HepG2 (cell line): ENCODE data around the gene ADPGK. TPM values are rescaled to one million over a fixed set of nuclear protein-coding genes. Genes with fewer than 3 reads are reported as not detected.

Source experiments
- ARNT ChIP-seq: fragments of 450-650 bp; IDR thresholded peaks from 2 replicates; pipeline ENCODE4 v1.6.1; 2017
- DPF2 ChIP-seq: sonication (generic); formaldehyde crosslinking; IDR thresholded peaks from 2 replicates; pipeline ENCODE4 v1.4.0; 2020; ENCODE audit warnings: mild to moderate bottlenecking, low read depth, missing genetic modification reagents, borderline replicate concordance
- HNF4G ChIP-seq, 2 experiments: sonication (generic) in 1 of 2; formaldehyde crosslinking in 1 of 2; IDR thresholded peaks; 2 replicates each; pipeline versions ENCODE4 v1.4.0 to v1.6.1; 2011 to 2020; ENCODE audit warnings: borderline replicate concordance in 2 of 2, low read depth in 2 of 2, mild to moderate bottlenecking in 2 of 2, low read length in 1 of 2, missing genetic modification reagents in 1 of 2, moderate library complexity in 1 of 2
- IRF1 ChIP-seq: sonication (generic); formaldehyde crosslinking; IDR thresholded peaks from 2 replicates; pipeline ENCODE4 v1.4.0; 2020; ENCODE audit warnings: low read depth, mild to moderate bottlenecking, missing genetic modification reagents
- MED13 ChIP-seq: sonication (generic); formaldehyde crosslinking; IDR thresholded peaks from 2 replicates; pipeline ENCODE4 v1.5.0; 2020; ENCODE audit warnings: missing genetic modification reagents
- PLSCR1 ChIP-seq: sonication (generic); formaldehyde crosslinking; IDR thresholded peaks from 2 replicates; pipeline ENCODE4 v1.5.0; 2020; ENCODE audit warnings: missing genetic modification reagents, mild to moderate bottlenecking, borderline replicate concordance
- RBM22 ChIP-seq: fragments of 200-400 bp; formaldehyde crosslinking; optimal IDR thresholded peaks from 2 replicates; pipeline ENCODE3; 2017; ENCODE audit warnings: mild to moderate bottlenecking, low read length, moderate library complexity
- RXRA ChIP-seq: sonication (generic); formaldehyde crosslinking; IDR thresholded peaks from 2 replicates; pipeline ENCODE4 v1.5.1; 2020; ENCODE audit warnings: missing genetic modification reagents
- SSRP1 ChIP-seq: IDR thresholded peaks from 2 replicates; pipeline ENCODE4 v1.6.1; 2016; ENCODE audit warnings: control low read depth
- USF2 ChIP-seq, 2 experiments: sonication (generic) in 1 of 2; formaldehyde crosslinking in 1 of 2; IDR thresholded peaks; 2 replicates each; pipeline versions ENCODE4 v1.5.1 to v1.6.1; 2011 to 2020; ENCODE audit warnings: borderline replicate concordance in 1 of 2, low read depth in 1 of 2, low read length in 1 of 2, mild to moderate bottlenecking in 1 of 2, missing genetic modification reagents in 1 of 2, moderate library complexity in 1 of 2
- ZBED4 ChIP-seq: sonication (generic); formaldehyde crosslinking; IDR thresholded peaks from 2 replicates; pipeline ENCODE4 v1.4.0; 2020; ENCODE audit warnings: missing genetic modification reagents, borderline replicate concordance
- ZNF138 ChIP-seq: sonication (generic); formaldehyde crosslinking; IDR thresholded peaks from 2 replicates; pipeline ENCODE4 v1.5.0; 2020; ENCODE audit warnings: mild to moderate bottlenecking, low read depth, missing genetic modification reagents
- ZNF17 ChIP-seq: sonication (generic); formaldehyde crosslinking; IDR thresholded peaks from 2 replicates; pipeline ENCODE4 v1.5.0; 2020; ENCODE audit warnings: mild to moderate bottlenecking, missing genetic modification reagents
- ZNF34 ChIP-seq: sonication (generic); formaldehyde crosslinking; IDR thresholded peaks from 2 replicates; pipeline ENCODE4 v1.4.0; 2020; ENCODE audit warnings: mild to moderate bottlenecking, missing genetic modification reagents, borderline replicate concordance
- ZNF766 ChIP-seq: sonication (generic); formaldehyde crosslinking; IDR thresholded peaks from 2 replicates; pipeline ENCODE4 v1.5.0; 2020; ENCODE audit warnings: missing genetic modification reagents, borderline replicate concordance
- ZNF83 ChIP-seq: sonication (generic); formaldehyde crosslinking; IDR thresholded peaks from 2 replicates; pipeline ENCODE4 v1.4.0; 2020; ENCODE audit warnings: missing genetic modification reagents, mild to moderate bottlenecking, borderline replicate concordance
- polyA plus RNA-seq, 8 experiments: library from polyadenylated mRNA; depleted of rRNA in 3 of 8; stranded (reverse) in 7 of 8; unstranded in 1 of 8; fragments of >200 nt; fragmentation: Illumina TruSeq in 4 of 8; extraction: Trizol in 4 of 8; gene quantifications; 2 replicates each; pipeline versions ENCODE4 v1.2.1 to v1.2.3, GENCODE V29; 2011 to 2016; ENCODE audit warnings: low read depth in 4 of 8, missing spikeins in 1 of 8, mixed read lengths in 1 of 8; ENCODE audit not compliant: insufficient read depth in 1 of 8
- total RNA-seq, 5 experiments: library from RNA; depleted of rRNA; stranded (reverse); fragments of >200 nt; fragmentation: Illumina TruSeq; extraction: Trizol; gene quantifications; 2 replicates each; pipeline ENCODE4 v1.2.3, GENCODE V29; 2016; ENCODE audit warnings: low read depth in 1 of 5

ADPGK gene
- total and polyA plus RNA-seq, 2 of the 13 experiments (the other 11 are each of a cell fraction or from before 2014, with no cell fraction given), result 61.6 to 67.5 TPM

- TF ChIP-seq USF2 (IDR thresholded peaks at IDR 0.05; ENCODE audit: low read depth, low read length) (no peak), USF2 (CRISPR knock-in tag; IDR thresholded peaks at IDR 0.05; ENCODE audit: borderline replicate concordance) (no peak; the same call in 1 of the 2 replicates), ZNF34 (CRISPR knock-in tag) (peak; percentile 33; the same call in 1 of the 2 replicates), RBM22 (no peak), ZNF83 (CRISPR knock-in tag) (no peak), ZNF17 (0 out of 2 replicates have a peak, but pooled peaks have one; percentile 45), MED13 (CRISPR knock-in tag) (no peak; the same call in none of the 2 replicates), ARNT (no peak), HNF4G (IDR thresholded peaks at IDR 0.05; ENCODE audit: borderline replicate concordance, low read depth, low read length) (no peak), HNF4G (CRISPR knock-in tag; IDR thresholded peaks at IDR 0.05; ENCODE audit: borderline replicate concordance, low read depth) (no peak), PLSCR1 (no peak), ZNF766 (CRISPR knock-in tag) (no peak), RXRA (CRISPR knock-in tag) (peak; percentile 91), DPF2 (no peak), ZNF138 (CRISPR knock-in tag) (no peak), IRF1 (CRISPR knock-in tag) (no peak), ZBED4 (CRISPR knock-in tag) (peak; percentile 28; the same call in 1 of the 2 replicates), SSRP1 (no peak)
Observed at GRCh38 chr15:72783640-72784455, at the start of gene ADPGK (continued).
